HG03342 (cell line): ENCODE data around the gene ADCYAP1.

ENCODE experiments used
- ATAC-seq: cut with Tn5 transposase; IDR thresholded peaks from one replicate; pipeline ENCODE4 v1.9.1; 2021; ENCODE audit warnings: mild to moderate bottlenecking, moderate library complexity; ENCODE audit not compliant: unreplicated experiment

ADCYAP1 gene

DNA sequence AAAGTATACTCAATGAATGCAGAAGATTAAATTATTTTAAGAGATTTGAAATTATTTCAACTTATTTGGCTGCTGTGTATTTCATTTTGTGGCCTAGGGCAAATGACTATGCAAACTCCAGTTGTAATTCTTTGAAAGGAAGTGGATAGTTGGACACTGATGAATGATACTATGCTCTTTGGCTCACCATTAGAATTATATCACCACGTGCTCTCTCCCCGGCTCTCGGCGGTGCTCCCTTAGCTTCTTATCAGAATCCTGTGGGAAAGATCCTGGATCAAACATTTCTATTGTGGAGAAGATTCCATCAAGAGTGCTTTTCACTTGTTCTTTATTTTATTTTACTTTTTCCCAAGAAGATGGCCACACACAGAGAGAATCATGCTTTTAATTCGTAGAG lies 55.2 kb downstream of the ADCYAP1 start:
- no peak for ATAC-seq
